ENCODE results near the gene ALPK3.

Gene ALPK3

DNA sequence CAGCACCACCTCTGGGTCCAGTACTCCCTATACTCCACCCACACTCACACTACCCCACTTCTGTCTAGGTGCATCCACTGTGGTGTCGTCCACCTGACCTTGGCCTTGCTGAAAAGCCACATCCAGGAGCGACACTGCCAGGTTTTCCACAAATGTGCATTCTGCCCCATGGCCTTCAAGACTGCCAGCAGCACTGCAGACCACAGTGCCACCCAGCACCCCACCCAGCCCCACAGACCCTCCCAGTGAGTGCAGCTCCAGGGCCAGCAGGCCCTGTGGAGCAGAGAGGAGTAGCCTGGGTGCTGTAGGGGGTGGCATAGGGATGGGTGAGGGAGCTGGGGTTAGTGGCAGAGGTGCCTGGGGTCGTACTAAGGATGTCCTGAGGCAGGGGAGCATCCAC lies 19.4 kb upstream of the ALPK3 start:
- no peak for DNase-seq (ENCODE audit: low read depth in 3 of 3)

DNA sequence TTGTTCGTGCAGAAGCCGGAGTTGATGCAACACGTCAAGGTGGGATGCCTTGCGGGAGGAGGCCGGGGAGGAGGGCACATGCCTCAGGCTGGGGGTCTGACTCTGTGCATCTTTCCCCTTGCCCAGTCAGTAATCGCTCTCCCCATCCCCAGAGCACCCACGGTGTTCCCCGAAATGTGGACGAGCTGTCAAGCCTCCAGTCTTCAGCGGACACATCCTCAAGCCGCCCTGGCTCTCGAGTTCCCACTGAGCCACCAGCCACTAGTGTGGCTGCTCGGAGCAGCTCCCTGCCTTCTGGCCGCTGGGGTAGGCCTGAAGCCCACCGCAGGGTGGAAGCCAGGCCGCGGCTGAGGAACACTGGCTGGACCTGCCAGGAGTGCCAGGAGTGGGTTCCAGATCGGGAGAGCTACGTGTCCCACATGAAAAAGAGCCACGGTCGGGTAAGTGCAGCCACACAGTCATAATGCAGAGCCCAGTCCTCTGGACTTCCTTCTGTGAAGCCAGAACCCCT lies 18.7 kb upstream of the ALPK3 start:
- DNase-seq (ENCODE audit: low read depth in 3 of 3) = no peak

DNA sequence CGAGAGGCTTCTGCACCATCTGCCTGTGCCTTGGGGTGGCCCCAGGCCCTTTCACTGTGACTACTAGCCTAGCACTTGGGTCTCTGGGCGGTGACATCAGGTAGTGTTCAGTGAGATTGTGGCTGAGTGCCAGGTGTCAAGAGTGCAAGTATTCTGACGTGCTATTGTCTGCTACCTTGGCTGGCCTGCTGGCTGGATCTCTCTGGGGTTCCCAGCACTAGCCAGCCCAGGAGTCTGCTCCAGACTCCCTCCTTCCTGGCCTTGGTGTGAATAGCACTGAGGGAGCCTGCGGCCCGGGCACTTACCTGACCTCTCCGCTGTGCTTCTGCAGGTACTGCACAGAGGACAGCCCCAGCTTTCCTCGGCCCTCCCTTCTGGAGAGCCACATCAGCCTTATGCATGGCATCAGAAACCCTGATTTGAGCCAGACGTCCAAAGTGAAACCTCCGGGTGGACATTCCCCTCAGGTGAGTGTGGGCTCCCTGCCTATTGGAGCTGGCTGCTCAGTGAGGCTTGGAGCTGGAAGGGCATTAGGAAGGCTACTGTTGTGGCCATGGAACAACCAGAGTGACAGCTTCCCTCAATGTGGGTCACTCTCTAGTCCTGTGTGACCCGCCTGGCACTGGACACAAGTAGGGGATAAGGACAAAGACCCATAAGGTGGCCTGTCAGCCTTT lies 17.5 kb upstream of the ALPK3 start:
- no peak for DNase-seq (ENCODE audit: low read depth in 3 of 3)

DNA sequence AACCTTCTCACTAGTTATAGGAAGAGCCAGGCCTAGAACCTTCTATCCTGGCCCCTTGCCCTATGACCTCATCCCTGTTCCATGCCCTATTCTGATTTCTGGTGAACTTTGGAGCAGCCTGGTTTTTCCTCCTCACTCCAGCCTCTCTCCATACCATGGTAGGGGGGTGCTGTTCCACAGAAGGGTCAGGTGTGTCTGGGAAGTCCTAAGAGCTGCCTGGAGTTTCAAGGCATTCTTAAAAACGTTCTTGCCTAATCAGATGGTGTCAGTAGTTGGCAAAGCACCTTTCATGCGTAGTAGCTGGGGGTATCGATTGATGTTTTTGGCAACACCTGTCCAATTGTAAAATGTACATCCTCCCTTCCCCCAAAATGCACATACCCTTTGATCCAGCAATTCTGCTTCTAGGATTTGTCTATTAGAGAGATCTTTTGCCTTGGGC lies 16.8 kb upstream of the ALPK3 start:
- DNase-seq (ENCODE audit: low read depth in 3 of 3) = no peak

GRCh38 chr15:84804005-84804900 lies 12.9 kb upstream of the ALPK3 start:
- no peak for DNase-seq (ENCODE audit: low read depth in 3 of 3)

DNA sequence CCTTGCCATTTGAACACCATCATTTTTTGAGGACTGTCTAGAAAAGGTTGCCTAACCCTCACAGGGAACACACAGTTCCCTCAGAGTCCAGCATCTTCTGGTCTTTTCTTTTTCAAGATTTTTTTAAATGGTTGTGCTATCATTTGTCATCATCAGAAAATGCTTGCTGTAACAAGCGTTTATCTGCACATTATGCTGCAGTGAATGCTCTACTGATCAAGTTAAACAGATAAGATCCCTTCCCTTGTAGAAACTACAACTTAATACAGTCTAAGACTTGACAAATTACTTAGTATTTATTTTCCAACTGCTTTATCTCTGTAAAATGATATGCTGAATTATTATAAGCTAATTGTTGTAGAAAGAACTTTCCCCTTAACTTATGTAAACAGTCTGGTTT lies 11.9 kb upstream of the ALPK3 start:
- DNase-seq (ENCODE audit: low read depth in 3 of 3) = no peak

GRCh38 chr15:84807228-84807627 lies 9.9 kb upstream of the ALPK3 start:
- no peak for DNase-seq (ENCODE audit: low read depth in 3 of 3)

- DNase-seq (ENCODE audit: low read depth in 3 of 3) = no peak
These were observed 6.9 kb upstream of the ALPK3 start for GRCh38 chr15:84810073-84810840.

DNA sequence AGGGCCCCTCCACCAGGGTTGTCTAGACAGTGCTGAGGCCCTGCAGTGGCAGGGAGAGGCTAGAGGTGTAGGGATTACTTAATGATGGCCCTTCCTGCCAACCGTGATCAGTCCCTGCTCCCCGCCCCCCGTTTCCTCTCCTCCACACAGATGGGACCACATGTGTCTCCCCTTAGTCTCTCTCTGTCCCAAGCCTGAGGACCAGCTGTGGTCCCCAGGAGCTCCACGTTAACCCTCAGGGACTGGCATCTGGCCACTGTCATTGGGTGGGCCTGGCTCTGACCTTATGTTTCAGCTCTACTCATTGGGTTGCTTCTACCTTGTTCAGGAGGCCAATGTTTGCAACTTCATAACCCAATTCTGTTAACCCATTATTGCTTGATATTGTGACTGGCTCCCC lies 6.0 kb upstream of the ALPK3 start:
- no peak for DNase-seq (ENCODE audit: low read depth in 3 of 3)

GRCh38 chr15:84811828-84812227 lies 5.3 kb upstream of the ALPK3 start:
- no peak for DNase-seq (ENCODE audit: low read depth in 3 of 3)

- no peak for DNase-seq (ENCODE audit: low read depth in 3 of 3)
These were observed 4.3 kb upstream of the ALPK3 start for GRCh38 chr15:84812842-84813241.

DNA sequence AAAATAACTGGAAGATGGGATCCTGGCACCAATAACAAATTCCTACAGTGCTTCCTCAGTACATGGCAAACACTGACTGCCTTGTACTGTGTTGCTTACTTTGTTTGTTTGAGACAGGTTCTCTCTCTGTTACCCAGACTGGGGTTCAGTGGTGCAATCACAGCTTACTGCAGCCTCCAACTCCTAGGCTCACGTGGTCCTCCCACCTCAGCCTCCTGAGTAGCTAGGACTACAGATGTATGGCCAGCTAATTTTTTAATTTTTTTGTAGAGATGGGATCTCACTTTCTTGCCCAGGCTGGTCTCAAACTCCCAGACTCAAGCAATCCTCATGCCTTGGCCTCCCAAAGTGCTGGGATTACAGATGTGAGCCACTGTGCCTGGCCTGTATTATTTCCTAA lies 3.7 kb upstream of the ALPK3 start:
- no peak for DNase-seq (ENCODE audit: low read depth in 3 of 3)

GRCh38 chr15:84813931-84814330 lies 3.2 kb upstream of the ALPK3 start:
- DNase-seq (ENCODE audit: low read depth in 3 of 3) = no peak

DNA sequence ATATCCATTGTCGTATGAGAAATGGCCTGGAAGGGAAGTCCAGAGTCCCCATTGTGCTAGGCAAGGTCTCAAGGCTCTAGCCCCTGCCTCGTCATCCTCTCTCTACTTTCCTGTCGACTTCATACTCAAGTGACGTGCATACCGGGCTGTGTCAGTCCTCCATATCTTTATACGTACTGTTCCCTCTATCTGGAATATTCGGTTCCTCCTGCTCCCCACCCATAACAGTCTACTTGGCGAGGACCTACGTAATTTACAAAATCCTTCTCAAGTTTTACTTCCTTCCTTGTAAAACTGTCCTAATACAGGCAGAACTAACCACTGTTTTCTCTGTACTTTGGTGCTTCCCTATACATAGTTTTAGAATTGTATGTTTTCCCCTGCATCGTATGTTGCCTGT lies 2.2 kb upstream of the ALPK3 start:
- DNase-seq (ENCODE audit: low read depth in 3 of 3) = no peak

- DNase-seq (ENCODE audit: low read depth in 3 of 3) = no peak
These were observed 418 bp downstream of the ALPK3 start for GRCh38 chr15:84817466-84818081.

DNA sequence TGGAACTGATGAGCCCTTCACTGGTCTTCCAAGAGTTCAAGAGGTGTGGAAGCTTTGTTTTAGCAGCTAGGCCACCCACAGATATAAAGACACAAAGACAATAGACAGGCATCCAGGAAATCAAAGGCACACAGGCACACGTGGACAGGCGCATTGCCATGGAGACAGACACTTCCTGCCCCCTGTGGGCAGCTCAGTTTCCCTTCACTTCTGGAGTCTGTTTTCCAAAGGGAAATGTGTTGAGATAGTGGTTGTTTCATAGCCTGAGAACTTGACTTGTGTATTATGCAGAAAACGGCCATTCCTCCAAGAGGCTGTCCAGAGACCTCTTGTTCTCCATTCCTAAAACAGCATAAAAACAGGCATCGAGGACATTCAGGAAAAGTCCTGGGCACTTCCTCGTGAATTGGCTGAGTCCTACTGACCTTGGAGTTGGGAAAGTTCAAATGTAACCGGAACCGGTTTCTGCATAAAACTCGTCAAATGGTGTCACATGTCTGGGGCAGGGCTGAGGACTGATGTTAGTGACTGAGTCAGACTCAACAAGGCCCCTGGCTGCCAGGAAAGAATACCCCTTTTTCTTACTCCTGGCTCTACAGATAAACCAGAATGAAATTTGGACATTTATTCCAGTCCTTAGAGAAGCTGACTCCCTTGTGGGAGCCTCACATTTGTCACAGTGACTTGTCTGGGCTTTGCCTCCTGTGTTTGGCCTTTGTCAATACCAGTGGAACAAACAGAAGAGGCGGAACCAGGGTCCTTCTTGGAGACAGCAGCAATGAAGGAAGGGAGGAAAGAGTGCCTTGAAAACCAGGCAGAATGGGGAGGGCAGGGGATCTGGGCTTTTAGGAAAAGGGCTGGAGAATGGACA lies 1.3 kb downstream of the ALPK3 start:
- no peak for DNase-seq (ENCODE audit: low read depth in 3 of 3)

- DNase-seq (ENCODE audit: low read depth in 3 of 3) = no peak
These were observed 2.2 kb downstream of the ALPK3 start for GRCh38 chr15:84819291-84819768.

- DNase-seq (ENCODE audit: low read depth in 3 of 3) = no peak
These were observed 2.6 kb downstream of the ALPK3 start for GRCh38 chr15:84819791-84820190.

GRCh38 chr15:84821501-84822021 lies 4.4 kb downstream of the ALPK3 start:
- no peak for DNase-seq (ENCODE audit: low read depth in 3 of 3)

DNA sequence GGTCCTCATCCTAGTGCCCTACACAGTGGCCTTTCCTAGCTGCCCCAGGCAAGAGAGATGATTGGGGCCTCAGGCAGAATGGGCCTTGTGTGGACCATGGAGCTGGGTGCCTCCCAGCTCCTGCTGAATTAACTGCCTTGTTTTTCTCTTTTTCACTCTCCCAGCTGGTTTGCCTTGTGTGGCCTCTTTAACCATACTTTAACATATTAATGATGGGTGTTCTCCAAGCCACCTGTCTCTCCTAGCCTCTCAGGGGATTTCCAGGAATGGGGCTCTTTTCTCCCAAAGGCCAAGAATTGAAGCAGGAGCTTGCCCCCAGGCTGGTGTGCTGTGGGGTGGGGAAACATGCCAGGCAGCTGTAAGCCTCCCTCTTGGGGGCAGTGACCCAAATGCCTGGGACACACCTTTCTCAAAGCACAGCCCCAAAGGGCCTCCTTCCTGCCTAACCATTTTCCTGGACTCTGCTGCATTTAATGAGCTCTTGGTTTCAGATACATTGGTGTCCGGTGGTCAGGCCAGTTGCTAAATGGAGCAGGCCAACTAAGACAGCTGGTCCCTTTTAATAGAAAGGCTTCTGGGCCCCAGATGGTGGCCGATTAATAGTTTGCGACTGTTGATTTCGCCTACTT lies 5.6 kb downstream of the ALPK3 start:
- no peak for DNase-seq (ENCODE audit: low read depth in 3 of 3)
